H1 (cell line): ENCODE data around the gene ERICH6. TPM values are rescaled to one million over a fixed set of nuclear protein-coding genes. Genes with fewer than 3 reads are reported as not detected.

Source experiments
- CTCF ChIA-PET: fragments of 300-600 bp; sonication (Branson Sonifier 250); formaldehyde crosslinking; loops from one replicate; lab custom pipeline; 2021; ENCODE audit not compliant: partially characterized antibody; lab: Charles Lee
- POLR2A ChIA-PET: fragments of 300-600 bp; sonication (Branson Sonifier 250); formaldehyde crosslinking; loops from one replicate; lab custom pipeline; 2021; ENCODE audit warnings: inconsistent platforms; ENCODE audit not compliant: partially characterized antibody; lab: Charles Lee
- DNase-seq, 2 experiments: peaks; one replicate each; pipeline versions ENCODE4 v3.0.0 to v3.0.0-alpha.2; 2010 to 2022; ENCODE audit warnings: low spot score in 2 of 2, low read depth in 1 of 2, mixed read lengths in 1 of 2
- FAIRE-seq: peaks from 2 replicates; lab custom pipeline; 2011; peaks lifted over from hg19 to GRCh38; lab: Jason Lieb, UNC
- H2AFZ ChIP-seq: 2 replicates; pipeline ENCODE4 v1.8.1; 2012; ENCODE audit warnings: low read length, inconsistent platforms
- H2AK5ac ChIP-seq: 2 replicates; pipeline ENCODE4 v1.6.1; 2013; ENCODE audit warnings: low read depth, low read length
- H2BK120ac ChIP-seq: replicated peaks from 2 replicates; pipeline ENCODE3; 2013; ENCODE audit warnings: low read depth, low read length, inconsistent platforms
- H2BK12ac ChIP-seq: 2 replicates; pipeline ENCODE4 v1.6.1; 2013; ENCODE audit warnings: low read depth, low read length
- H2BK15ac ChIP-seq: 2 replicates; pipeline ENCODE4 v1.6.1; 2013; ENCODE audit warnings: low read length
- H2BK20ac ChIP-seq: 2 replicates; pipeline ENCODE4 v1.6.1; 2013; ENCODE audit warnings: low read length
- H2BK5ac ChIP-seq: 2 replicates; pipeline ENCODE4 v1.6.1; 2013; ENCODE audit warnings: low read depth, low read length
- H3K14ac ChIP-seq: 2 replicates; pipeline ENCODE4 v1.6.1; 2013; ENCODE audit warnings: inconsistent platforms; ENCODE audit not compliant: insufficient read length
- H3K18ac ChIP-seq: 2 replicates; pipeline ENCODE4 v1.6.1; 2013; ENCODE audit warnings: low read length; ENCODE audit errors: extremely low read depth
- H3K23ac ChIP-seq: 2 replicates; pipeline ENCODE4 v1.6.1; 2013; ENCODE audit warnings: inconsistent platforms; ENCODE audit not compliant: insufficient read length
- H3K23me2 ChIP-seq: 2 replicates; pipeline ENCODE4 v1.6.1; 2013; ENCODE audit warnings: low read depth, low read length
- H3K27ac ChIP-seq: 2 replicates; pipeline ENCODE4 v1.6.1; 2011; ENCODE audit warnings: low read depth, low read length, inconsistent platforms
- H3K27me3 ChIP-seq, 4 experiments: replicated peaks in 1 of 4; 1 replicate in 1 of 4; 2 replicates in 3 of 4; pipeline versions ENCODE4 v1.6.1 to v1.8.1; 2011 to 2013; ENCODE audit warnings: low read length in 3 of 4, mild to moderate bottlenecking in 3 of 4, inconsistent platforms in 2 of 4, mixed read lengths in 2 of 4, moderate library complexity in 1 of 4; ENCODE audit not compliant: control insufficient read depth in 3 of 4, insufficient read depth in 3 of 4; ENCODE audit errors: extremely low read depth in 1 of 4
- H3K36me3 ChIP-seq, 4 experiments: 2 replicates each; pipeline versions ENCODE4 v1.6.1 to v1.8.1; 2011 to 2013; ENCODE audit warnings: mild to moderate bottlenecking in 4 of 4, low read length in 3 of 4, moderate library complexity in 2 of 4, control low read depth in 1 of 4, inconsistent platforms in 1 of 4; ENCODE audit not compliant: insufficient read depth in 4 of 4, control insufficient read depth in 2 of 4
- H3K4ac ChIP-seq: replicated peaks from 2 replicates; pipeline ENCODE3; 2013; ENCODE audit warnings: low read length, low read depth, mixed read lengths, inconsistent platforms; ENCODE audit not compliant: insufficient read length
- H3K4me1 ChIP-seq, 4 experiments: replicated peaks in 1 of 4; 1 replicate in 1 of 4; 2 replicates in 3 of 4; pipeline versions ENCODE4 v1.6.1 to v1.8.1; 2011 to 2013; ENCODE audit warnings: low read length in 3 of 4, inconsistent platforms in 2 of 4, mixed read lengths in 1 of 4; ENCODE audit not compliant: insufficient read depth in 4 of 4, control insufficient read depth in 3 of 4
- H3K4me2 ChIP-seq, 2 experiments: 2 replicates each; pipeline versions ENCODE4 v1.6.1 to v1.8.1; 2011 to 2013; ENCODE audit warnings: low read depth in 2 of 2, low read length in 2 of 2, control low read depth in 1 of 2, inconsistent platforms in 1 of 2, mild to moderate bottlenecking in 1 of 2; ENCODE audit not compliant: insufficient read depth in 1 of 2
- H3K4me3 ChIP-seq, 4 experiments: fragments of 200-600, 300-600 bp in 1 of 4; sonication (generic), shearing (Covaris generic), sonication (Bioruptor Twin) in 1 of 4; 2 replicates each; pipeline versions ENCODE4 v1.5.1 to v1.8.1; 2011 to 2016; ENCODE audit warnings: low read length in 4 of 4, low read depth in 3 of 4, control low read depth in 2 of 4, inconsistent platforms in 2 of 4, mild to moderate bottlenecking in 2 of 4, mixed read lengths in 1 of 4, moderate library complexity in 1 of 4; ENCODE audit not compliant: insufficient read depth in 2 of 4; ENCODE audit errors: extremely low read depth in 1 of 4
- H3K56ac ChIP-seq: replicated peaks from 2 replicates; pipeline ENCODE3; 2013; ENCODE audit warnings: low read depth, mild to moderate bottlenecking, mixed read lengths, low read length, inconsistent platforms; ENCODE audit not compliant: insufficient read length
- H3K79me1 ChIP-seq: 2 replicates; pipeline ENCODE4 v1.6.1; 2013; ENCODE audit warnings: low read depth, low read length, control low read depth
- H3K79me2 ChIP-seq, 2 experiments: 2 replicates each; pipeline versions ENCODE4 v1.6.1 to v1.8.1; 2012 to 2013; ENCODE audit warnings: low read length in 2 of 2, mild to moderate bottlenecking in 2 of 2, inconsistent platforms in 1 of 2; ENCODE audit not compliant: insufficient read depth in 2 of 2, control insufficient read depth in 1 of 2
- H3K9ac ChIP-seq, 4 experiments: replicated peaks in 1 of 4; 1 replicate in 1 of 4; 2 replicates in 3 of 4; pipeline versions ENCODE4 v1.6.1 to v1.8.1; 2011 to 2013; ENCODE audit warnings: low read depth in 3 of 4, low read length in 3 of 4, control low read depth in 2 of 4, mild to moderate bottlenecking in 2 of 4, moderate library complexity in 2 of 4, inconsistent platforms in 1 of 4; ENCODE audit errors: extremely low read depth in 1 of 4
- H3K9me3 ChIP-seq, 2 experiments: 2 replicates each; pipeline versions ENCODE4 v1.6.1 to v1.8.1; 2012 to 2013; ENCODE audit warnings: mild to moderate bottlenecking in 2 of 2, moderate library complexity in 2 of 2, control low read depth in 1 of 2, inconsistent platforms in 1 of 2, low read depth in 1 of 2, low read length in 1 of 2, mixed read lengths in 1 of 2; ENCODE audit not compliant: insufficient read depth in 2 of 2
- H4K20me1 ChIP-seq, 2 experiments: replicated peaks in 1 of 2; 2 replicates each; pipeline versions ENCODE3 to v1.8.1; 2011 to 2013; ENCODE audit warnings: inconsistent platforms in 2 of 2, low read length in 2 of 2, mild to moderate bottlenecking in 1 of 2; ENCODE audit not compliant: insufficient read depth in 2 of 2, control insufficient read depth in 1 of 2
- H4K5ac ChIP-seq: 2 replicates; pipeline ENCODE4 v1.6.1; 2013; ENCODE audit warnings: low read length, low read depth, mixed read lengths, inconsistent platforms; ENCODE audit not compliant: insufficient read length
- H4K8ac ChIP-seq: 2 replicates; pipeline ENCODE4 v1.8.0; 2013; ENCODE audit warnings: mild to moderate bottlenecking, moderate library complexity, low read length, inconsistent platforms; ENCODE audit not compliant: insufficient read depth; ENCODE audit errors: extremely low read depth
- H4K91ac ChIP-seq: replicated peaks from 2 replicates; pipeline ENCODE3; 2013; ENCODE audit warnings: low read length, mixed read lengths, inconsistent platforms; ENCODE audit not compliant: insufficient read length
- ATF3 ChIP-seq: IDR thresholded peaks from 2 replicates; pipeline ENCODE4 v1.6.1; 2011; ENCODE audit warnings: low read depth, mild to moderate bottlenecking, low read length; ENCODE audit not compliant: insufficient read depth
- BRCA1 ChIP-seq: IDR thresholded peaks from 2 replicates; pipeline ENCODE4 v1.6.1; 2012; ENCODE audit warnings: low read depth, low read length, improper control_type of control experiment
- CBX8 ChIP-seq: fragments of 300-800, 300-1000 bp; sonication (generic); IDR thresholded peaks from 2 replicates; pipeline ENCODE4 v1.7.1; 2016; ENCODE audit warnings: low read depth, low read length, borderline replicate concordance
- CTBP2 ChIP-seq: IDR thresholded peaks from 2 replicates; pipeline ENCODE4 v1.7.0; 2011; ENCODE audit warnings: borderline replicate concordance, mild to moderate bottlenecking, moderate library complexity, mixed read lengths, low read length; ENCODE audit not compliant: insufficient read depth, insufficient read length
- E2F6 ChIP-seq: IDR thresholded peaks from 2 replicates; pipeline ENCODE4 v1.6.1; 2012; ENCODE audit warnings: inconsistent platforms
- GTF2F1 ChIP-seq: IDR thresholded peaks from 2 replicates; pipeline ENCODE4 v1.6.1; 2012; ENCODE audit warnings: low read depth, low read length, improper control_type of control experiment, borderline replicate concordance
- PHF8 ChIP-seq: fragments of 200-600 bp; sonication (generic); conservative IDR thresholded peaks from 2 replicates; pipeline ENCODE4 v1.7.1; 2012; ENCODE audit warnings: low read depth, mild to moderate bottlenecking, inconsistent platforms, low read length, moderate library complexity
- POLR2A ChIP-seq, 2 experiments: IDR thresholded peaks; 1 replicate in 1 of 2; 2 replicates in 1 of 2; pipeline ENCODE4 v1.6.1; 2011; ENCODE audit warnings: low read depth in 2 of 2, low read length in 2 of 2, mild to moderate bottlenecking in 2 of 2; ENCODE audit errors: control extremely low read depth in 1 of 2
- SIN3A ChIP-seq, 2 experiments: IDR thresholded peaks in 1 of 2; conservative IDR thresholded peaks in 1 of 2; 2 replicates each; pipeline ENCODE4 v1.6.1; 2011 to 2012; ENCODE audit warnings: low read length in 2 of 2, improper control_type of control experiment in 1 of 2, low read depth in 1 of 2, mild to moderate bottlenecking in 1 of 2
- SP4 ChIP-seq: IDR thresholded peaks from 2 replicates; pipeline ENCODE4 v1.6.1; 2012; ENCODE audit warnings: low read length, inconsistent platforms
- TBP ChIP-seq: IDR thresholded peaks from 2 replicates; pipeline ENCODE4 v1.6.1; 2011; ENCODE audit warnings: low read depth, low read length, improper control_type of control experiment
- TCF12 ChIP-seq: IDR thresholded peaks from 2 replicates; pipeline ENCODE4 v1.6.1; 2011; ENCODE audit warnings: low read depth, mild to moderate bottlenecking, low read length
- WGBS, 2 experiments: shearing (Covaris generic) in 1 of 2; methylation state at CpG; one replicate each; pipeline versions ENCODE4 v1.1.6 to v1.1.7; 2013 to 2015; ENCODE audit warnings: low lambda C conversion rate in 2 of 2, mixed read lengths in 2 of 2, inconsistent platforms in 1 of 2, low coverage in 1 of 2, missing lambda C conversion rate in 1 of 2; ENCODE audit not compliant: insufficient replicate concordance in 2 of 2, insufficient coverage in 1 of 2, insufficient read length in 1 of 2; ENCODE audit errors: extremely low coverage in 1 of 2, missing lambda C conversion rate in 1 of 2; 5-methylcytosine and 5-hydroxymethylcytosine counted together
- polyA plus RNA-seq, 7 experiments: library from polyadenylated mRNA; depleted of rRNA in 3 of 7; stranded (reverse) in 5 of 7; unstranded in 2 of 7; fragments of >200 nt in 5 of 7; fragments of 200-250 nt in 2 of 7; gene quantifications; 1 replicate in 5 of 7; 2 replicates in 1 of 7; 4 replicates in 1 of 7; pipeline versions ENCODE4 v1.2.1 to v1.2.3, GENCODE V29; 2011 to 2013; ENCODE audit warnings: missing spikeins in 2 of 7, mixed read lengths in 2 of 7
- total RNA-seq: library from RNA; stranded (reverse); fragmentation: NEBNext Ultra II Directional; extraction: Animal tissue kit (Norgen Biotek cat#: 25700); gene quantifications from 2 replicates; pipeline ENCODE4 v1.2.1, GENCODE V29; 2021

ERICH6 gene
- total and polyA plus RNA-seq, 2 of the 8 experiments (the other 6 are each of a cell fraction or from before 2014, with no cell fraction given), result not detected

- H3K4me3 ChIP-seq, result no peak overlapping the region
- H2BK15ac ChIP-seq, result no peak overlapping the region
- DNase-seq (no peak), FAIRE-seq (no peak)
- H3K9me3 ChIP-seq, result no peaks in the 10 kb centered on the region
- H2BK20ac ChIP-seq, result no peak overlapping the region
- no peak overlapping the region for H3K14ac ChIP-seq
- POLR2A ChIA-PET, result interaction anchor here (0.7 to 1.3 kb wide), 3 partner anchors 12 to 17 kb away, joined by 3 to 5 read pairs (median 5); partner anchors contain the start of gene SELENOT
- CTCF ChIA-PET, result interaction anchor here (1.4 kb wide), 1 partner anchor 11 kb away, joined by 4 read pairs; no protein-coding TSS in a partner anchor
- no peak overlapping the region for H2BK5ac ChIP-seq
- no peak overlapping the region for H3K23ac ChIP-seq
- no peak overlapping the region for H3K4me2 ChIP-seq
- H3K27me3 ChIP-seq, result no peaks in the 10 kb centered on the region
- H2BK120ac ChIP-seq, result no peak overlapping the region
- no peaks in the 10 kb centered on the region for H4K20me1 ChIP-seq
- H4K5ac ChIP-seq, result no peak overlapping the region
- no peak overlapping the region for H4K91ac ChIP-seq
- no peak overlapping the region for H3K4ac ChIP-seq
- no peaks in the 10 kb centered on the region for H3K23me2 ChIP-seq
- no peaks in the 10 kb centered on the region; a peak in 1 of 7 replicates for H3K4me1 ChIP-seq
- peaks cover 0 to 65% of the 10 kb centered on the region in 2 experiments; a peak in 2 of 4 replicates for H3K79me2 ChIP-seq
- no peak overlapping the region for H2AFZ ChIP-seq
- H3K56ac ChIP-seq, result no peak overlapping the region
- WGBS, 2 experiments, result 88% methylated on average over 7 of the region's 7 CpGs; no CpG with 5 or more reads in 1 of the 2 experiments
- no peak overlapping the region for H3K18ac ChIP-seq
- no peak overlapping the region for H3K27ac ChIP-seq
- no peak overlapping the region for H2BK12ac ChIP-seq
- H3K79me1 ChIP-seq, result peaks cover 2% of the 10 kb centered on the region
- H2AK5ac ChIP-seq, result no peak overlapping the region
- no peak overlapping the region for H3K9ac ChIP-seq
- peaks cover 0 to 14% (median 2%) of the 10 kb centered on the region in 4 experiments; a peak in 3 of 8 replicates for H3K36me3 ChIP-seq
- H4K8ac ChIP-seq, result no peak overlapping the region
- TF ChIP-seq TCF12 (no peak), SIN3A (conservative IDR thresholded peaks at IDR 0.05 in 1 of 2, IDR thresholded peaks at IDR 0.05 in 1 of 2; ENCODE audit: low read depth in 1 of 2, low read length in 2 of 2) (no peak), E2F6 (no peak), CTBP2 (no peak), BRCA1 (no peak), GTF2F1 (no peak), SP4 (no peak), TBP (no peak), PHF8 (no peak), POLR2A (IDR thresholded peaks at IDR 0.05; ENCODE audit: control extremely low read depth in 1 of 2, low read depth in 2 of 2, low read length in 2 of 2) (no peak), CBX8 (no peak), ATF3 (no peak)
Measured at GRCh38 chr3:150620002-150620689, 83.6 kb downstream of the ERICH6 start.
